ENCODE measurements around the gene BRF1.

DNA sequence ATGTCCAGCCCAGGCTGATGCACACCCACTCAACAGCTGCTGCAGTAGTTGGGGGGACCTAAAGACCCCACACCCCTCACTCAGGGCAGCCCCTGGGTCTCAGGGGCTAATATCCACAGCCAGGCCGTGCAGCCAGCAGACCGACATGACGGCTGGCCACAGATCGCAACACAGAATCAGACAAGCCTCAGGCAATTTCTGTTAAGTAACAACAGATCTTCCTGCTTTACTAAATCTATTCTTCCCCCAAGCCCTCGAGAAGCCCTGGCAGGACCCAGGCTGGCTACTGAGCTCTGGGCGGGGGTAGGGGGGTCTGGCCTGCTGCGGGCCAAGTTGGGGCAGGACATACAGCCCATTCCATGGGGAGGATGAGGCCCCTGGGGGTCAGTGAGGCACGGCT lies 91.7 kb downstream of the BRF1 start:
- TF ChIP-seq, protein P1, sequence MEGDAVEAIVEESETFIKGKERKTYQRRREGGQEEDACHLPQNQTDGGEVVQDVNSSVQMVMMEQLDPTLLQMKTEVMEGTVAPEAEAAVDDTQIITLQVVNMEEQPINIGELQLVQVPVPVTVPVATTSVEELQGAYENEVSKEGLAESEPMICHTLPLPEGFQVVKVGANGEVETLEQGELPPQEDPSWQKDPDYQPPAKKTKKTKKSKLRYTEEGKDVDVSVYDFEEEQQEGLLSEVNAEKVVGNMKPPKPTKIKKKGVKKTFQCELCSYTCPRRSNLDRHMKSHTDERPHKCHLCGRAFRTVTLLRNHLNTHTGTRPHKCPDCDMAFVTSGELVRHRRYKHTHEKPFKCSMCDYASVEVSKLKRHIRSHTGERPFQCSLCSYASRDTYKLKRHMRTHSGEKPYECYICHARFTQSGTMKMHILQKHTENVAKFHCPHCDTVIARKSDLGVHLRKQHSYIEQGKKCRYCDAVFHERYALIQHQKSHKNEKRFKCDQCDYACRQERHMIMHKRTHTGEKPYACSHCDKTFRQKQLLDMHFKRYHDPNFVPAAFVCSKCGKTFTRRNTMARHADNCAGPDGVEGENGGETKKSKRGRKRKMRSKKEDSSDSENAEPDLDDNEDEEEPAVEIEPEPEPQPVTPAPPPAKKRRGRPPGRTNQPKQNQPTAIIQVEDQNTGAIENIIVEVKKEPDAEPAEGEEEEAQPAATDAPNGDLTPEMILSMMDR (IDR thresholded peaks at IDR 0.05; ENCODE audit: insufficient read depth, low read length, poor library complexity, severe bottlenecking) = no peak
- no peak for TF ChIP-seq EZH2phosphoT487 (conservative IDR thresholded peaks at IDR 0.05; ENCODE audit: low read length)

All from SU-DHL-6 (cell line).